HG02981 (cell line): ENCODE data around the gene WDR49.

Experiments used
- ATAC-seq: cut with Tn5 transposase; IDR thresholded peaks from one replicate; pipeline ENCODE4 v1.9.1; 2021; ENCODE audit warnings: mild to moderate bottlenecking, moderate library complexity; ENCODE audit not compliant: unreplicated experiment

WDR49 gene

DNA sequence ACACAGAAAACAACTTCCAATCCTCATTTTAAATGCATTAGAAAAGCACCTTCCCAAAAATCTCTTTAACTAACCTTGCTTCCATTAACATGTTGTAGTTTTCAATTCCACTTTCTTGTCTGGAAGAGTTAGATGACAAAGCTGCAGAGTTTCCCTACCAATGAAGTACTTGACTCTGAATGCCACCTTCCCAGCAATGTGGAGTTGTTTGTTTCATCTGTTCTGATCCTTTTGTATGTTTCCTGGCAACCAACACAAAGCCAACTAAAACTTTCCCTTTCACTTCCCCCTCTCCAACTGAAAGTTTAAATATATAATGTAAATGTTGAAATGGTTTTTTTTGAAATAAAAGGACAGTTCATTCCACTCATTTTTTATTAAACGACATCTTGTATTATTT, at the start of gene WDR49:
TSS of gene WDR49 (minus strand) at position 183 of the 400 bp plus-strand sequence. CDS start 517 bp downstream, outside the sequence.
- ATAC-seq, result peak; percentile 58

DNA sequence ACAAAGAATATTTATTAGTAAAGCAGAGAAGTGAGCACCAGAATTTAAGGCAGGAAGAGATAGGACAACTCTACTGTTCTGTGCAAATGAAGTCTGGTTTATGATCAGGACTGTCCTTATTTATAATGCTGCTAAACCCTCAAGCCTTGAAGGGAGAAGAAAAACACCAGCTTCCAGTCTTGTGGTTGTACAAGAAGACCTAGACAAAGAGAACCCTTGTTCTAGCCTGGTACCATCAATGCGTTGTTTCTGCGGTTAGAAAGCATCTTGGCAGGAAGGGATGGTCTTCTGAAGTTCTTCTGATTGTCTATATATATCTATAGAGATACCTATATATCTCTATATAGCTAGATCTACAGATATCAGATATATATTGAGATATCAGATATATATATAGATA, 47.2 kb upstream of the WDR49 start:
- ATAC-seq, result no peak

DNA sequence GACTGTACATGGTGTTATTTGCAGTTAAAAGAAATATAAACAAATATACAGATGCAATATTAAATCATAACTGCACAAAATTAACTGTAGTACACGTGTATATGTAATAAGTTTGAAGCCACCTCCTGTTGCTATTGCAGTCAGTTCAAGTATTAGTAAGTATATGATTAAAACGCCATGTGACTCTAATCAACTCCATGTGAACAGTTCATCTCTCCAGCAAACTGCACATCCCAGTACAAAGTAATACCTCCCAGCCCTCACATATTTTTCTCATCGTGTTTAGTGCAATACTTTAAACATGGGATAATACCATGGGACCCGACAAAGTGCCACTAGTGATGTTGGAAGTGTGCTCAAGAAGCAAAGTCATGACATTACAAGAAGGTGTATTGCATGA, 46.3 kb upstream of the WDR49 start:
- no peak for ATAC-seq

DNA sequence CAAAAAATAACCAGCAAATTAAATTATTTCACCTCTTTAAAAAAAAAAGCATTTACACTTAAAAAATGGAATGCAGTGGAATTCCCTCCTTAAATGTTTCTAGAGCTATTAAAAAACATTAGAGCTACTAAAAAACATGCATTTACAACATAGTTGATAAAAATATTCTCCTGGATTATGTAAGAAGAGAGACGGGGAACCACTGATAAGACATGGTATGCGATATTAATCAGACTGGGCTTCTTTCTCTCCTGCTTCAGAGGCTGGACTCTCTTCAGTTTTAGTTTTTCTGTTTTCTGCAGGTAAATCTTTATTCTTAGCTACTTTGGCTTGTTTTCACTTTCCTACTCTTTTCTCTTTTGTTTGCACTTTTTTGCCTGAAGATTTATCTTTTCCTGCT, 40.4 kb upstream of the WDR49 start:
- no peak for ATAC-seq

DNA sequence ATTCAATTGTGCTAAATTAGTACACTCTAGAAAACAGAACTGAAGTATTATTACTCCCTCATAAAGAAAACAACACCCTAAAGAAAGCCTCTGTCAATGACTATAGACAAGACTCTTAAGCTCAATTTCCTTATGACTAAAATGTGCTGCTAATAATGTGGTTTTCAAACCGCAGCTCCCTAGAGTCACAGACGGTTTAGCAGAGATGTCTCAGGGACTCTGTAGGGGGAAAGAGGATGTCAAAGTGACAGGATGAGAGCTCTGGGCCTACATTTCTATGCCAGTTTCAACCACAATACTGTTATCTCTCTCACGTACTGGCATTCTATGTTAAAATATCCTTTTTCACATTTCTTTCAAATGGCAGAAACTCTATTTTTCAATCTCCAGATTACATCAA, 37.6 kb upstream of the WDR49 start:
- peak; percentile 100 for ATAC-seq

DNA sequence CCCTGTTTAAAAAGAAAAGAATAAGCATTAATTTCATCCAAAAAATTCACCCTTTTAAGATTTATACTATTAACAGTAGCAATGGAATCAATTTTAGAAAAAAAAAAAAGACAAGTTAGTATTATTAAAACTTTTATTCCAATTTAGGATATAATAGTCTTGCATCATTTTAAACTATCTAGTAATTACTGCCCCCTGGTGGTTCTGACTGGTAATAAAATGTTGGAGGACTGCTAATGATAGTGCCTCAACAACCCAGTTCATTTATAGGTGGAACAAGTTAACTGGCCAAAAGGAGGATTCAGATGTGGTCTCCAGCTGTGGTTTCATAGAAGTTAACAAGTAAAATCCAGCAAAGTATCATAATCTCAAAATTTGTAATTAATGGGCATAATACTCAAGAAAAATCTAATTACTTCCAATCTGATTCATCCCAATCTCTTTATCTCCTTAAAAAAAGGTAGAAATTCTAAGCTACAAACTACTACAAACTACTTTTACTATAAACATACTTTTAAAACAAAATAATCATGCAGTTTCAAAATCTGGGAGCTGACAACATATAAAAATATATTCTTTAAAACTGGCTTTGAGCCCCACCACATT, 30.7 kb upstream of the WDR49 start:
- ATAC-seq, result peak; percentile 89

DNA sequence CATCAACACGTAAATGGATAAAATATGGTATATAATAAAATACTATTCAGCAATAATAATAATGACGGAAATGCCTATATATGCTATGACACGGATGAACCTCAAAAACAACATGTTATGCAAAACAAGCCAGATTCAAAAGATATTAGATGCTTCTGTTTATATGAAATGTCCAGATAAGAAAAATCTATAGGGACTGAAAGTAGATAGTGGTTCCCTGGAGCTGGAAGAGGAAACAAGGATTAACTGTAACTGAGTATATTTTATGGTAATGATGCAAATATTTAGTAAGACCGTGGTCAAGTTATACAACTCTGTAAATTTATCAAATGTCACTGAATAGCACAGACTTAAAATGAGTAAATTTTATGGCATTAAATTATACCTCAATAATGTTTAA, 25.8 kb upstream of the WDR49 start:
- no peak for ATAC-seq

DNA sequence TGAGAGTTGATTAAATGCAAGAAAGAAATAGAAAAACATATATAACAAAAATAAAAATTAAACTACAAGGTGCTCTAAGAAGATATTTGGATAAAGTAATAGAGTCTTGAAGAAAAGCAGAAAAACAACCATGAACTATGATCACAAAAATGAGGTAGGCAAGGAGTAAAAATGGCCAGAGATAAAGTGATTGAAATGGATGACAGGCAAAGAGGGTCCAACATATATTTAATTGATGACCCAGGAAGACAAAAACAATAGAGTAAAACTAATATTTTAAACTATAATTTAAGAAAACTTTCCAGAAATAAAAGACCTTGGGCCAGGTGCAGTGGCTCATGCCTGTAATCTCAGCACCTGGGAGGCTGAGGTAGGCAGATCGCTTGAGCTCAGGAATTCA, 22.1 kb upstream of the WDR49 start:
- no peak for ATAC-seq

DNA sequence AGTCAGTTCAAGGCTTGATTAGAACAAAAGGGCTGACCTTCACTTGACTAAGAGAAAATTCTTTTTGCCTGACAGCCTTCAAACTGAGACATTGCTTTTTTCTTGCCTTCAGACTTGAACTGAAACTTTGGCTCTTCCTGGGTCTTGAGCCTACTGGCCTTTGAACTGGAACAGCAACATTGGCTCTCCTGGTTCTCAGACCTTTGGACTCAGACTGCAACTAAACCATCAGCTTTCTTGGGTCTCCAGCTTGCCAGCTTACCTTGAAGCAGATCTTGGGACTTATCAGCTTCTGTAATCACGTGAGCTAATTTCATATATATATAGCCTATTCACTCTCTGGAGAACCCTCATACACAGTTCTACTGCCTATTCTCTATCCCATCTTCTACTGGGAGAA, 19.5 kb upstream of the WDR49 start:
- no peak for ATAC-seq

DNA sequence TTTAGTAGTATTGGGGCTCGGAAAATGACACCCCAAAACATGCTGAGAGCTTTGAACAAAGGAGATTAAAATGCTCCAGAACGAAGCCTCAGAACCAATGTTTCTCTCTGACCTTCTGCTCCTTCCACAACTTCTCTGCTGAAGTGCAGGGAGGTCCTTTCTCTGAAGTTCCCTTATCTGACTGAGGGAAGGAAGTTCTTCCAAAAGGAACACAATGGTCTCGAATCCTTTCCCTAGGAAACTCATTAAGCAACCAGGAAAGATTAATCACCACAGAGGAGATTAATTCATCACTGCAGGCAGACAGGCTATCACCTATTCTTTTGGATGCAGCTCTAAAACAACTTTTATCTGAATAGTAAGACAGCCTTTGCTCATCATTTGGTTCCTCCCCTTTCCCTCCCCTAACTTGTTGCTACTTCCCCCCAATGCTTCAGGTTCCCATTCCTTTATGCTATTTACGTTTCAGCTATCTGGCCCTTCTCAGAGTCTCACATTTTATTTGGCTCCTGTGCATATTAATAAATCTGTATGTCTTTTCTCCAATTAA, 18.2 kb upstream of the WDR49 start:
- ATAC-seq, result no peak

DNA sequence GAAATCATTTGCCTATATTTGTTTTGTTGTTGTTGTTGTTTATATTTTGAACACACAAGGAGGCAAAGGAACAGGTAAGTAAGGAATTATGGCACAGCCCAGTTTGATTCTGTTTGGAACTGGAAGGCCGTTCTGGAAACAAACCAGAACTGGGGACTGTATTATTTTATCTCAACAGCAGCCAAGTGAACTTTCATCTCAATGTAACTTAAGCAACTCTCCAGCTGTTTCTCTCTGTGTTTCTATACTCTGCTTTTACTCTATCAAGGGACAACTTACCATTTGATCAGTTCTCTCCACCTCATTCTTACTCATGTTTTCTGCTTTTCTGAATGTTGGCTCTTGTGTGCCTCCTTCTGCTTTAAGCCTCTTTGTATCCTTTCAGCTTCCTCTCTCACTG, 16.0 kb upstream of the WDR49 start:
- no peak for ATAC-seq

DNA sequence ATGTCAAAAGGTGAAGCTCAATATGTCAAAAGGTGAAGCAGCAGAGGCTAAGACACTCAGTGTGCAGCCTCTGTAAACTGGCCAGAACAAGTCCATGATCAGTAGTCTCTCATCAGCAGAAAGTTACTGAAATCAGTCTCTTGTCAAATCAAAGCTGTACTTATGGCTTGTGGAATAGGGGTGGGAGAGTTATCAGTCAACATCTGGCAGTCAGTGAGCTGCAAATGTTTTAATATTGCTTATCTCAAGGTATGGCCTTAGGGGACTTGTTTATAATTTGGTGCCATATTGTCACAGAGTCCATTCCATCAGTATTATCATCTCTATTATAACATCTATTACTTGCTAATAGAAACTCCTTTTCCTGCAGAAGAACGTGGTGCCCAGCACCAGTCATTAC, 14.9 kb upstream of the WDR49 start:
- no peak for ATAC-seq

DNA sequence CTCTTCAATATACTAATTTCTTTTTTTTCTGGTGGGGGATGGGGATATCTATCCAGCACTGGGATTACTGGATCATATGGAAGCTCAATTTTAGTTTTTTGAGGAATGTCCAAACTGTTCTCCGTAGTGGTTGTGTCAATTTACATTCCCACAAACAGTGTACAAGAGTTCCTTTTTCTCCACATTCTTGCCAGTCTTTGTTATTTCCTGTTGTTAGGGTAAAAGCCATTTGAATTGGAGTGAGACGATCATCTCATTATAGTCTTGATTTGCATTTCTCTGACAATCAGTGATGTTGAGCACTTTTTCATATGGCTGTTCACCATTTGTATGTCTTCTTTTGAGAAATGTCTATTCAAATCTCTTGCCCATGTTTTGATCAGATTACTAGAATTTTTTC, 12.8 kb upstream of the WDR49 start:
- ATAC-seq, result no peak

DNA sequence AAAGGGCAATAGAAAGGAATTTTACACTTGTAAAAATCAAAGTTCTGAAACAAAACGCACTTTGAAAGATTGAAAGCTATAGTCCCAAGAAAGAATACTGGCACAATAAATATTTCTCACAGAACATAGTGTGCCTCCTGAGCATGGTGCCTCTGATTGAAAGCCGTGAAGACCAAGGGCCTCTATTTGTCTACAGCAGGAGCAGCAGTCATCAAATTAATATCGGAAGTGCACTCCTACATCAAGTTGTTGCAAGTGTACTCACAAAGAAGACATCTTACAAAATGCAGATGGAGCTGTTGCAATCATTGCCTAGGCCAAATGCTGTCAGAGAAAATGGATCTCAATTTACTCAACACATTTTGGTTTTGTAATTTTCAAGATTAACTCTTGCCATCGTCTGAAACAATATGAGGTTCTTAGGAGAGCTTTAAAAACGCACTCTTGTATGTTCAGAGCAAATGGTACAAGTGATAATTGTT, 9.2 kb upstream of the WDR49 start:
- ATAC-seq, result no peak

DNA sequence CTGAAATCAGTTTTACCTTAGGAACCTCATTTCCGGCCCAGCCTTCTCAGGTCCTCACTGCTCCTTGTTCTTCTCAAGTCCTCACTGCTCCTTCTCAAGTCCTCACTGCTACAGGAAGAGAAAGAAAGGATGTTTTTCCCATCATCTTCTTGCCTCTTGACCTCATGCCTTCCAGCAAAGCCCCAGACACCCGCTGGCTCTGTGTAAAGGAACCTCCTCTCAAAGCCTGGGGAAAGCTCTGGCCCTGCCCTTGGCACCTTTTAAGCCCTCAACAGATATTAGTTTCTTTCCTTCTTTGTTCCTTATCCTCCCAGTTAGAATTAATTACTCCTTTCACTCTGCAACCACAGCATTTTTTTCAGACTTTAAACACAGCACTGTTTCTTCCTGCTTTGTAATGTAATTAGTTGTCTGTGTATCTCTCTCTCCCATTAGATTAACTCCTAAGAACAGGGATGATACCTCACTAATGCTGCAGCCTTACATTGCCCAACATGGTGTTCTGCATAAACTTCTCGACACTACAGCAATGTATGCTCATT, 4.0 kb upstream of the WDR49 start:
- no peak for ATAC-seq

DNA sequence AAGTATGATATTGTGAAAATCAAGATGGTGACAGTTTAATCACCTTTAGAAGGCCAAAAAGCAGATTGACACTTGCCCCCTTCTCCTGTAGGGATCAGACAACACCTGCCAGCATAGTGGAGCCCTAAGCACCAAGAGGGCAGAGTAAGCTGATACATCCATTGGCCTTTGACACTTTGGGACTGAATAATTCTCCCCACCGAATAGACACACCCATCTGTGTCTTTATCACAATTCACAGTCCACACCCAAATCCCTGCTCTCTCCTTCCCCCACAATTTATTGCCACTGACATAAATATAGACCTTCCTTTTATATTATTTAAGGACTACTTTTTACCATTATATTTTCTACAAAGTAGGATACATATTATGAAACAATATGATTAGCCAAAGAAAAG, 3.1 kb upstream of the WDR49 start:
- ATAC-seq, result no peak

DNA sequence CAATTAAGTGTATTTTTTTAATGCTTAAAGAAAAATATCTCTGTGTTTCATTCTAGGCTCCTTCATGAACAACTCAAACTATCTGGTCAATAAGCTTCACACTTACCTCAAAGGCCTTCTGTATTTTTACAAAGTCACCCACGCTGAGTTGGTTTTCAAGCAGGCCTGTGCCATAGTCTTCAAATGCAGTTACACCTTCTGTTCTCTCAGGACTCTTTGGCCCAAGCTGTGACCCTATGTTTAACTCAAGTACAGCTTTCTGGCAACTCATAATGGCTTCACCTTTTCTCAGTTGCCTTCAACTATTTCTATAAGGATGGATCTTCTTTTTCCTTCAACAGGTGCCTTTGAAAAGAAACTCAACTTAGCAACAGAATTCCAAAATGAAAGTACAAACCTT, 587 bp downstream of the WDR49 start:
- ATAC-seq, result no peak

DNA sequence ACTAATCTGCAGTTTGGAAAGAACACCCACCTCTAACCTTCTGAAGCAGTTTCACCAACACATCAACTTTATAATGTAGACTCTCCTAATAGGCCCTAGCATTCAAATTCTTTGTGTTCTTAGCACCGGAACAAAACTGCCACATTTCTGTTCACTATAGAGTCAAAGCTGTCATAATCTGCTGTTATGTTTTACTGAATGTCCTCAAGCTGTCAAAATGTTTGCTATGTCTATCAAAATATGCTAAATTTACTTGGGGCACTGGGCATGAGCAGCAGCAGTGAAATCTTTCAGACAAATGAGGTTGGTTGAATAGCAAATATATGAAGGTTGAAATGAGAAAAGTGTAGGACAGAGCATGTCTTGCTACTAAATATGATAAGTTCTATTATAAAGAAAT, 1.9 kb downstream of the WDR49 start:
- no peak for ATAC-seq

DNA sequence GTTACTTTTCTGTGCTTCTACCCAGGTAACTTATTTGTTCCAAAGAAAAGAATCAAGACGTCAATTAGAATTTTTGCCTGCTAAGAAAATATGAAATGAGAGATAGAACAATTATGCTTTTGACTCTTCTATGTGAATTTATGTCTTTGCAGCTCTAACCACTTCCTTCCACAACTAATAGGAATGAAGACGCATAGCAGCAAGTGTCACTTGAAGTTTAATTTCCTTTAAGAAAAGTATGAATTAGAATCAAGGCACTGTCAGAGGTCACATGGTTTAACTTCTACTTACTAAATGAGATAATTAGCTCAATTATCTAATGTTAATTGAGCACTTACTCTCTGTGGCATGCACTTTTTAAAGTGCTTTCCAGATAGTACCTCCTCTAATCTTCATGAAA, 3.3 kb downstream of the WDR49 start:
- no peak for ATAC-seq

DNA sequence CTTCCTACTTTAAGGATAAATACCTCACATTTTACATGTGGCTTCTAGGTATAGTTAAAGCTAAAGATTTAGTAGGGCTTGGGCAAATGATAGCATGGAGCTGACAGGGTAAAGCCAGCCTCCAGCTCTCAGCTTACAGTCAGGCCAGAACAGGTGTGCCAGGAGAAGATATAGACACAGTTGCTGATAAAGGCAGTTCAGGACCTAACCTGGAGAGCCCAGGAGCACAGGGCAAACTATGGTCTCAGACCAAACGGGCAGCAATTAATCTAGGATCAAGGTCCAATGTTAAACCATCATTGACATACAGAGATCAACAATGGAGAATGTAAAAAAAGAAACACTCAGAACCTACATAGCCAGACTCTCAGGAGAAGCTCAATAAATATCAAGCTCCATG, 4.0 kb downstream of the WDR49 start:
- no peak for ATAC-seq

DNA sequence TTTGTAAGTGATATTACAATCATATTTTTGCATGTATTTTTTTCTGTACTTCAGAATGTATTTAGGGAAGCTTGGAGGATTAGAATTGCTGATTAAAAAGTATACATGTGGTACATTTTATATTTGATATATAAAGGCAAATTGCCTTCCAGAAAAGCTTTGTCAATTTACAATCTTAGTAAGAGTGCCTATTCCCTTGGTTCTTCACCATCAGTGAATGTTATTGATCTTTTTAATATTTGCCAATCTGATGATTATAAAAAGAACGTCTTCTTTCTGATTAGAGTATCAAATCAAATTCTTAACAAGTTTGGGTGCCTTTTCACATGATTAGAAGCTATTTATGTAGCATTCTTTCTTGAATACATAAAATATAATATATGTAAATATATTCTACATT, 9.1 kb downstream of the WDR49 start:
- ATAC-seq, result no peak

DNA sequence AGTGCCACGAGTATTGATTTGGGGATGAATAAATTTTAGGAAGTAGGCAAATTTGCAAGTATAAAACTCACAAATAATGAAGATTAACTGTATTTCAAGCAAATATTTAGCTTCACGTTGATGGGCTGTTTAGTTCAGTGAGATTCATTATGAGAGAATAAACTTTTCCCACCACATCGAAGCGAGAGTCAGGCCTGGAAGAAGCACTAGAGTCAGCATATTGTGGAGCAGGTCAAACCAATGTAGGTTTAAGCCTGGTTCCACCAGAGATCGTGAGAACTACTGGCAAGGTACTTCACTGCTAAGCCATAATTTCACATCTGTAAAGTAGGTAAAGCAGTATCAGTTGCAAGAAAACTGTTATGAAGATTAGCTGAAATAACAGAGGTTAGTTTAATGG, 22.3 kb downstream of the WDR49 start:
- no peak for ATAC-seq

DNA sequence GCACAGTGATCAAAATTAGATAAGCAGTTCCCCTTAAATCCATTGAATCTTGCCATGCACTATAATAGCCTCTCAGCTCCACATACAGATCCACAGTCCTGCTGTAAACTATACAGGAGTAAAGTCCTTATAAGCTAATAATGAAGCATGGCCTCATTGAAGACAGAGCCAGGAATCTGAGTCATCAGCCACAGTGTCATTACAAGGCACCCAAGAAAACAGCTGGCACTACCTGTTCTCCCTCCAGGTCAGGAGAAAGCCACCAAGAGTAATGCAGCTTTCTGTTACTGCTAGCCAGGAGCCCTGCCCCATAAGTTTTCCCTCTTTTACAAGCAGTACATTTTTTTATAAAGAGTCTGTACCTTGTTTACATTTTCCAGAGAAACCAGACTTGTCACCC, 27.3 kb downstream of the WDR49 start:
- ATAC-seq, result no peak
